Neural progenitor cell (in vitro differentiated cells): ENCODE results near the gene TBC1D20. TPM values are rescaled to one million over a fixed set of nuclear protein-coding genes. Genes with fewer than 3 reads are reported as not detected.
A peak's percentile ranks its signal among the peaks of the same experiment; 100 is the strongest.

Experiments
- DNase-seq: peaks from one replicate; pipeline ENCODE4 v3.0.0-alpha.2; 2016; ENCODE audit warnings: low spot score
- H2AFZ ChIP-seq: fragments of 200-600 bp; sonication (generic); replicated peaks from 2 replicates; pipeline ENCODE4 v1.6.1; 2016; ENCODE audit warnings: antibody characterized with exemption
- H3F3A ChIP-seq: fragments of 200-600 bp; sonication (generic); 2 replicates; pipeline ENCODE4 v1.6.1; 2016; ENCODE audit warnings: antibody characterized with exemption, low read depth
- H3K27ac ChIP-seq: fragments of 200-600 bp; sonication (generic); 2 replicates; pipeline ENCODE4 v1.5.1; 2016; ENCODE audit warnings: mild to moderate bottlenecking
- H3K27me3 ChIP-seq: fragments of 200-600 bp; sonication (generic); 2 replicates; pipeline ENCODE4 v1.6.1; 2016; ENCODE audit warnings: mild to moderate bottlenecking, moderate library complexity
- H3K36me3 ChIP-seq: fragments of 200-600 bp; sonication (generic); 2 replicates; pipeline ENCODE4 v1.5.1; 2016
- H3K4me1 ChIP-seq: fragments of 200-600 bp; sonication (generic); 2 replicates; pipeline ENCODE4 v1.6.1; 2016; ENCODE audit warnings: mixed run types
- H3K4me2 ChIP-seq: fragments of 200-600 bp; sonication (generic); 2 replicates; pipeline ENCODE4 v1.6.1; 2016
- H3K4me3 ChIP-seq: fragments of 200-600 bp; sonication (generic); 2 replicates; pipeline ENCODE4 v1.5.1; 2016
- H3K79me2 ChIP-seq: fragments of 200-600 bp; sonication (generic); 2 replicates; pipeline ENCODE4 v1.6.1; 2016; ENCODE audit warnings: low read depth
- H3K9ac ChIP-seq: fragments of 200-600 bp; sonication (generic); 2 replicates; pipeline ENCODE4 v1.6.1; 2016
- H3K9me3 ChIP-seq: fragments of 200-600 bp; sonication (generic); 2 replicates; pipeline ENCODE4 v1.5.1; 2016; ENCODE audit warnings: low read depth
- H4K20me1 ChIP-seq: fragments of 200-600 bp; sonication (generic); 2 replicates; pipeline ENCODE4 v1.6.1; 2016; ENCODE audit warnings: low read depth
- H3K27ac Mint-ChIP-seq: 3 replicates; pipeline ENCODE4 v1.8.0; 2021; ENCODE audit warnings: mixed read lengths
- H3K27me3 Mint-ChIP-seq: 2 replicates; pipeline ENCODE4 v1.8.0; 2022; ENCODE audit warnings: low read depth, mild to moderate bottlenecking, inconsistent platforms, moderate library complexity, mixed read lengths; ENCODE audit not compliant: insufficient read depth
- H3K36me3 Mint-ChIP-seq: 3 replicates; pipeline ENCODE4 v1.8.0; 2021; ENCODE audit warnings: mixed read lengths
- H3K4me1 Mint-ChIP-seq: 3 replicates; pipeline ENCODE4 v1.8.0; 2021; ENCODE audit warnings: mixed read lengths
- H3K4me3 Mint-ChIP-seq: 3 replicates; pipeline ENCODE4 v1.8.0; 2021; ENCODE audit warnings: mild to moderate bottlenecking, moderate library complexity, mixed read lengths
- H3K9me3 Mint-ChIP-seq: 3 replicates; pipeline ENCODE4 v1.8.0; 2020; ENCODE audit warnings: mixed read lengths
- EZH2 ChIP-seq: fragments of 200-600 bp; sonication (generic); IDR thresholded peaks from 2 replicates; pipeline ENCODE4 v1.6.1; 2017; ENCODE audit warnings: antibody characterized with exemption, mild to moderate bottlenecking, moderate library complexity
- EZH2phosphoT487 ChIP-seq: fragments of 200-600 bp; sonication (generic); IDR thresholded peaks from 2 replicates; pipeline ENCODE4 v1.6.1; 2017; ENCODE audit warnings: antibody characterized with exemption
- total RNA-seq: library from RNA; depleted of rRNA; stranded (reverse); fragments of >200 nt; gene quantifications from 2 replicates; pipeline ENCODE4 v1.2.3, GENCODE V29; 2015; ENCODE audit warnings: low replicate concordance
- TF ChIP-seq, protein P1 (sequence below): fragments of 200-600 bp; sonication (generic); IDR thresholded peaks from 2 replicates; pipeline ENCODE4 v1.5.1; 2017; ENCODE audit warnings: antibody characterized with exemption, mild to moderate bottlenecking

Gene TBC1D20
- total RNA-seq, 1 donor from 2014 or later: 23.2 TPM

GRCh38 chr20:412081-412480, 50.3 kb downstream of the TBC1D20 start:
- peaks cover 40% of the 10 kb centered on the region for H3K79me2 ChIP-seq
- peaks cover 6% of the 10 kb centered on the region for H3K4me1 ChIP-seq

DNA sequence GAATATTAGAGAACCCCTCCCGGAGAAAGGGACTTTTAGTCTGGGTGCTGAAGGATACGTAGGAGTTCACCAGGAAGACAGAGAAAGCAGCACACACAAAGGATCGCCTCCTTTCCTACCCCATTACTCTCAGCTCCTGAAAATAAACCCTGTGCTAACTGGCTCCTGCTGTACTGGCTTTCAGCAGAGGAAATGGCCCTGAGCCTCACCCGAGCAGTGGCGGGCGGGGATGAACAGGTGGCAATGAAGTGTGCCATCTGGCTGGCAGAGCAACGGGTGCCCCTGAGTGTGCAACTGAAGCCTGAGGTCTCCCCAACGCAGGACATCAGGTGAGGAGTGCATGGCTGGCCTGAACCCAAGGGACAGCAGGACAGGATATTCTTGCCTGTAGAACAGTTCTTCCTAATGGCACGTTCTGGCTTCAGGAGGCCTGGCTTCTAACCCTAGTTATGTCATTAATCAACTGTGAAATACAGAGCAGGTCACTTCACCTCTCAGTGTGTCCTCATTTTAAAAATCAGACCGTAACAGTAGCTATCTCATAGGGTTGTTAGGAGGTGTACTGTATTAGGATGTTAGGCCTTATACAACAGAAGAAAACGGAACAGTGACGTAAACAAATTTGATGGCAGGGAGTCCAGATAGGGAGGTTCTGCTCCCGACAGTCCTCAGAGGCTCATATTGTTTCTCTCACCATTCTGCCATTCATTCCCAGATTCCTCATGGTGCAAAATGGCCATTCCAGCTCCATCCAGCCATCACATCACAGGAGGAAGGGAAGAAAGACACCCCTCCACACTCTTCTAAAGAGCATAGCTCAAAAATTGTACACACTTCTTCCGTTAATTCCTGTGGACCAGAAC, 52.4 kb downstream of the TBC1D20 start:
- Mint-ChIP-seq H3K4me3 (peak overlapping the region; percentile 91), H3K27ac (no peak overlapping the region), H3K4me1 (peaks cover 17% of the 10 kb centered on the region), H3K27me3 (peaks cover 2% of the 10 kb centered on the region), H3K9me3 (peaks cover 13% of the 10 kb centered on the region), H3K36me3 (peaks cover 34% of the 10 kb centered on the region)
- Histone ChIP-seq H3K4me3 (peak overlapping the region; percentile 89), H3K4me2 (peak overlapping the region; percentile 99), H3K79me2 (peaks cover 38% of the 10 kb centered on the region), H2AFZ (no peak overlapping the region), H3K9ac (no peak overlapping the region), H3K27me3 (no peaks in the 10 kb centered on the region), H4K20me1 (peaks cover 11% of the 10 kb centered on the region), H3K9me3 (no peaks in the 10 kb centered on the region), H3K36me3 (peaks cover 21% of the 10 kb centered on the region), H3F3A (peaks cover 11% of the 10 kb centered on the region), H3K4me1 (peaks cover 6% of the 10 kb centered on the region), H3K27ac (no peak overlapping the region)
- TF ChIP-seq EZH2phosphoT487: no peak
- no peak for TF ChIP-seq EZH2
- TF ChIP-seq, protein P1, sequence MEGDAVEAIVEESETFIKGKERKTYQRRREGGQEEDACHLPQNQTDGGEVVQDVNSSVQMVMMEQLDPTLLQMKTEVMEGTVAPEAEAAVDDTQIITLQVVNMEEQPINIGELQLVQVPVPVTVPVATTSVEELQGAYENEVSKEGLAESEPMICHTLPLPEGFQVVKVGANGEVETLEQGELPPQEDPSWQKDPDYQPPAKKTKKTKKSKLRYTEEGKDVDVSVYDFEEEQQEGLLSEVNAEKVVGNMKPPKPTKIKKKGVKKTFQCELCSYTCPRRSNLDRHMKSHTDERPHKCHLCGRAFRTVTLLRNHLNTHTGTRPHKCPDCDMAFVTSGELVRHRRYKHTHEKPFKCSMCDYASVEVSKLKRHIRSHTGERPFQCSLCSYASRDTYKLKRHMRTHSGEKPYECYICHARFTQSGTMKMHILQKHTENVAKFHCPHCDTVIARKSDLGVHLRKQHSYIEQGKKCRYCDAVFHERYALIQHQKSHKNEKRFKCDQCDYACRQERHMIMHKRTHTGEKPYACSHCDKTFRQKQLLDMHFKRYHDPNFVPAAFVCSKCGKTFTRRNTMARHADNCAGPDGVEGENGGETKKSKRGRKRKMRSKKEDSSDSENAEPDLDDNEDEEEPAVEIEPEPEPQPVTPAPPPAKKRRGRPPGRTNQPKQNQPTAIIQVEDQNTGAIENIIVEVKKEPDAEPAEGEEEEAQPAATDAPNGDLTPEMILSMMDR: no peak
- DNase-seq: no peak

More at GRCh38 chr20:412081-412480, 50.3 kb downstream of the TBC1D20 start:
- Histone ChIP-seq H3K36me3 (peaks cover 21% of the 10 kb centered on the region), H3K4me3 (no peak overlapping the region), H3K9ac (no peak overlapping the region), H3K27me3 (no peaks in the 10 kb centered on the region), H2AFZ (no peak overlapping the region), H3K9me3 (no peaks in the 10 kb centered on the region), H4K20me1 (peaks cover 17% of the 10 kb centered on the region), H3F3A (peaks cover 6% of the 10 kb centered on the region), H3K4me2 (no peak overlapping the region), H3K27ac (no peak overlapping the region)
- H3K27me3 Mint-ChIP-seq: no peaks in the 10 kb centered on the region
- peaks cover 11% of the 10 kb centered on the region for H3K9me3 Mint-ChIP-seq
- H3K4me1 Mint-ChIP-seq: peaks cover 13% of the 10 kb centered on the region
- H3K4me3 Mint-ChIP-seq: no peak overlapping the region
- peaks cover 39% of the 10 kb centered on the region for H3K36me3 Mint-ChIP-seq
- H3K27ac Mint-ChIP-seq: no peak overlapping the region
- no peak for DNase-seq
- TF ChIP-seq EZH2phosphoT487 (no peak), EZH2 (no peak)
- TF ChIP-seq, protein P1: no peak

DNA sequence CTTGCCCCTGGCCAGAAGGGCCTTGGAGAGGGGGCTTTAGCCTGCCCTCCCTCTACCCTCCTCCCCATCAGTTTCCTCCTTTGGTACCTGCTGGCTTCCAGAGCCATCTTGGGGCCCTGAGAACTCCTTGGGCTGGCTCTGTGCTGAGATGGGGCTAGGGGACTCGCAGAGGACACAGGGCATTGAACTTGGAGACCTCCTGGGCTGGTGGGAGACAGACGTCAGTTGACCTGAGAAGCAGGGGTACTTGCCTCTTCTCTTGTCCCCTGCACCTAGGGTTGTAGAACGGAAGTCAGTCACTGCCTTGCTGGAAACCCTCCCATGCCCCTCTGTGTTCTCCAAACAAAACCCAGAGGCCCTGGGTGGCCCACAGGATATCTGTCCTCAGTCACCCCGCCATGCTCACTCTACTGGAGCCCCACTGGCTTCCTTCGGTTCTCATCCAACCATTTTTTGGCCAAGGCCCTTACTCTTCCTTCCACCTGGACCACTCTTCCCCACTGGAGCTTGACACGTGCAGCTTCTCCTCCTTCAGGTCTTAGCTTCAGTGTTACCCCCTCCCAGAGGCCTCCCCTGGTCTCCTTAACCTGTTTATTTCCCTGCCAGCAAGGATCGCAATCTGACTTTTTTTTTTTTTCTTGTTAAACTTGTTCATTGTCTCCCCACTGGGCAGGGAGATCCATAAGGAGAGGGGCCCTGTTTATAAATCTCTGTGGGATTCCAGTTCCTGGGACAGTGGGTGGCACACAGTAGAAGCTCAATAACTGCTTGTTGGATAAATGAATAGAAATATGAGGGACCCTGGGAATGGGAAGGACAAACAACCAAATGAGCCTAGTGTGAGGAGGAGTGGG, 53.3 kb downstream of the TBC1D20 start:
- Histone ChIP-seq H3K4me1 (peaks cover 6% of the 10 kb centered on the region), H3K9me3 (no peaks in the 10 kb centered on the region), H3K27me3 (no peaks in the 10 kb centered on the region), H3F3A (peaks cover 11% of the 10 kb centered on the region), H3K27ac (no peak overlapping the region), H3K36me3 (peaks cover 21% of the 10 kb centered on the region), H3K4me3 (peak overlapping the region; percentile 89), H3K79me2 (peaks cover 34% of the 10 kb centered on the region), H3K4me2 (peak overlapping the region; percentile 99), H4K20me1 (peaks cover 11% of the 10 kb centered on the region), H2AFZ (no peak overlapping the region), H3K9ac (peak overlapping the region; percentile 79)
- no peak for TF ChIP-seq EZH2
- Mint-ChIP-seq H3K4me3 (peak overlapping the region; percentile 91), H3K36me3 (peaks cover 34% of the 10 kb centered on the region), H3K9me3 (peaks cover 13% of the 10 kb centered on the region), H3K27ac (peak overlapping the region; percentile 34), H3K4me1 (peaks cover 17% of the 10 kb centered on the region), H3K27me3 (peaks cover 2% of the 10 kb centered on the region)
- DNase-seq: peak; percentile 16
